Thoracic aorta (tissue), 2 donors: ENCODE measurements around the gene CACNA2D1. TPM values are rescaled to one million over a fixed set of nuclear protein-coding genes. Genes with fewer than 3 reads are reported as not detected.
A peak's percentile ranks its signal among the peaks of the same experiment; 100 is the strongest.

Experiments used
- ATAC-seq: fragments of 150-250 bp; one replicate; pipeline ENCODE4 v1.8.0; 2017; ENCODE audit warnings: low read depth; ENCODE audit not compliant: insufficient number of reproducible peaks, low FRiP score
- DNase-seq: peaks from one replicate; pipeline ENCODE4 v3.0.0-alpha.2; 2020; ENCODE audit warnings: low spot score
- H3K27ac ChIP-seq, 2 donors: fragments of 200-600 bp; sonication (generic); 1 replicate in 1 of 2; 2 replicates in 1 of 2; pipeline ENCODE4 v1.5.1; 2016; ENCODE audit warnings: mild to moderate bottlenecking in 2 of 2, moderate library complexity in 2 of 2
- H3K27me3 ChIP-seq: fragments of 200-600 bp; sonication (generic); replicated peaks from 2 replicates; pipeline ENCODE4 v1.6.0; 2016; ENCODE audit warnings: mild to moderate bottlenecking; ENCODE audit not compliant: insufficient read depth
- H3K36me3 ChIP-seq: fragments of 200-600 bp; sonication (generic); one replicate; pipeline ENCODE4 v1.5.1; 2016
- H3K4me1 ChIP-seq, 2 donors: fragments of 200-600 bp; sonication (generic); 1 replicate in 1 of 2; 2 replicates in 1 of 2; pipeline versions ENCODE4 v1.5.1 to v1.6.0; 2016; ENCODE audit warnings: low read depth in 2 of 2, mild to moderate bottlenecking in 1 of 2; ENCODE audit not compliant: control insufficient read depth in 1 of 2
- H3K4me3 ChIP-seq: fragments of 200-600 bp; sonication (generic); 2 replicates; pipeline ENCODE4 v1.5.1; 2016; ENCODE audit warnings: mild to moderate bottlenecking
- H3K9me3 ChIP-seq: fragments of 200-600 bp; sonication (generic); 2 replicates; pipeline ENCODE4 v1.5.1; 2016
- CTCF ChIP-seq: fragments of 200-600 bp; sonication (generic); IDR thresholded peaks from one replicate; pipeline ENCODE4 v1.5.1; 2019; ENCODE audit warnings: antibody characterized with exemption
- total RNA-seq, 2 donors: library from RNA; depleted of rRNA; stranded (reverse); fragments of >200 nt; gene quantifications; one replicate each; pipeline versions ENCODE4 v1.1.0 to v1.2.3, GENCODE V29; 2016

Gene CACNA2D1
- total RNA-seq, 2 donors from 2014 or later: 44.4 to 44.7 TPM

GRCh38 chr7:82327898-82328297 lies 115.7 kb downstream of the CACNA2D1 start:
- DNase-seq (no peak), ATAC-seq (no peak)
- Histone ChIP-seq H3K27me3 (no peaks in the 10 kb centered on the region), H3K27ac (no peak overlapping the region), H3K4me1 (peaks cover 0 to 4% of the 10 kb centered on the region in 2 donors), H3K9me3 (no peaks in the 10 kb centered on the region), H3K36me3 (no peaks in the 10 kb centered on the region), H3K4me3 (no peak overlapping the region)
- no peak for TF ChIP-seq CTCF

- no peak overlapping the region for H3K27ac ChIP-seq
- H3K4me1 ChIP-seq: peaks cover 0 to 4% of the 10 kb centered on the region in 2 donors
- ATAC-seq (no peak), DNase-seq (no peak)
- no peak overlapping the region for H3K4me3 ChIP-seq
- H3K9me3 ChIP-seq: no peaks in the 10 kb centered on the region
- TF ChIP-seq CTCF: no peak
- H3K27me3 ChIP-seq: no peaks in the 10 kb centered on the region
- no peaks in the 10 kb centered on the region for H3K36me3 ChIP-seq
Measured at GRCh38 chr7:82325416-82325815, 118.2 kb downstream of the CACNA2D1 start.

- Histone ChIP-seq H3K4me1 (peaks cover 0 to 8% of the 10 kb centered on the region in 2 donors), H3K9me3 (no peaks in the 10 kb centered on the region), H3K27ac (no peak overlapping the region), H3K27me3 (no peaks in the 10 kb centered on the region), H3K36me3 (no peaks in the 10 kb centered on the region), H3K4me3 (no peak overlapping the region)
- DNase-seq (no peak), ATAC-seq (no peak)
- no peak for TF ChIP-seq CTCF
Measured at GRCh38 chr7:82323806-82324205, 119.8 kb downstream of the CACNA2D1 start.

GRCh38 chr7:82319674-82320118 lies 123.9 kb downstream of the CACNA2D1 start:
- H3K4me3 ChIP-seq: no peak overlapping the region
- no peak overlapping the region for H3K27ac ChIP-seq
- H3K27me3 ChIP-seq: no peaks in the 10 kb centered on the region
- DNase-seq (peak; percentile 3), ATAC-seq (no peak)
- no peaks in the 10 kb centered on the region for H3K9me3 ChIP-seq
- no peaks in the 10 kb centered on the region for H3K36me3 ChIP-seq
- no peak for TF ChIP-seq CTCF
- H3K4me1 ChIP-seq: peaks cover 4% of the 10 kb centered on the region in 2 donors

GRCh38 chr7:82318786-82319185 lies 124.8 kb downstream of the CACNA2D1 start:
- peaks cover 4% of the 10 kb centered on the region in 2 donors for H3K4me1 ChIP-seq
- H3K27ac ChIP-seq: no peak overlapping the region

More at GRCh38 chr7:82318786-82319185, 124.8 kb downstream of the CACNA2D1 start:
- H3K27me3 ChIP-seq: no peaks in the 10 kb centered on the region
- no peaks in the 10 kb centered on the region for H3K9me3 ChIP-seq
- no peak for ATAC-seq
- no peak overlapping the region for H3K4me3 ChIP-seq
- TF ChIP-seq CTCF: no peak
- no peaks in the 10 kb centered on the region for H3K36me3 ChIP-seq
- DNase-seq: no peak
